IMR-90 (cell line): ENCODE measurements around the gene ATOH8. TPM values are rescaled to one million over a fixed set of nuclear protein-coding genes. Genes with fewer than 3 reads are reported as not detected.
A peak's percentile ranks its signal among the peaks of the same experiment; 100 is the strongest.

ENCODE experiments used
- ATAC-seq: fragments of 200-7000 bp; cut with Tn5 transposase; 2 replicates; pipeline ENCODE4 v1.9.1; 2020; ENCODE audit warnings: low read depth, mild to moderate bottlenecking, moderate library complexity
- BruUV-seq: library from RNA; stranded (reverse); fragments of 400-500 nt; replicated peaks from 2 replicates; lab custom pipeline; 2021; lab: Mats Ljungman, UMichigan
- CTCF ChIA-PET: fragments of 300-600 bp; formaldehyde crosslinking; extraction: SDS; loops from one replicate; lab custom pipeline; 2021; ENCODE audit warnings: antibody characterized with exemption; lab: Yijun Ruan, JAX
- POLR2A ChIA-PET: fragments of 300-600 bp; sonication (Branson Sonifier 250); formaldehyde crosslinking; loops from one replicate; lab custom pipeline; 2022; ENCODE audit warnings: antibody characterized with exemption; ENCODE audit not compliant: unreplicated experiment; lab: Charles Lee
- DNase-seq: peaks from one replicate; pipeline ENCODE4 v3.0.0; 2013
- H2AFZ ChIP-seq: replicated peaks from 2 replicates; pipeline ENCODE3; 2013; ENCODE audit warnings: low read length, mild to moderate bottlenecking; ENCODE audit not compliant: poor library complexity
- H2AK5ac ChIP-seq: 2 replicates; pipeline ENCODE4 v1.6.1; 2013; ENCODE audit warnings: low read depth, low read length, inconsistent platforms
- H2AK9ac ChIP-seq: replicated peaks from 2 replicates; pipeline ENCODE3; 2013; ENCODE audit warnings: mild to moderate bottlenecking, low read depth, low read length, moderate library complexity; ENCODE audit not compliant: poor library complexity
- H2BK120ac ChIP-seq: 2 replicates; pipeline ENCODE4 v1.6.1; 2013; ENCODE audit warnings: low read depth, low read length, inconsistent platforms
- H2BK15ac ChIP-seq: 3 replicates; pipeline ENCODE4 v1.6.1; 2013; ENCODE audit warnings: low read depth, low read length, inconsistent platforms
- H2BK20ac ChIP-seq: 2 replicates; pipeline ENCODE4 v1.6.1; 2013; ENCODE audit warnings: low read depth, mild to moderate bottlenecking, inconsistent platforms, low read length, moderate library complexity
- H2BK5ac ChIP-seq: 2 replicates; pipeline ENCODE4 v1.6.1; 2013; ENCODE audit warnings: mild to moderate bottlenecking, low read depth, low read length, inconsistent platforms; ENCODE audit not compliant: poor library complexity, severe bottlenecking
- H3K14ac ChIP-seq: replicated peaks from 2 replicates; pipeline ENCODE4 v1.6.1; 2013; ENCODE audit warnings: low read depth, low read length, inconsistent platforms
- H3K18ac ChIP-seq: 2 replicates; pipeline ENCODE4 v1.6.1; 2013; ENCODE audit warnings: low read depth, low read length, control low read depth
- H3K23ac ChIP-seq: 2 replicates; pipeline ENCODE4 v1.6.1; 2013; ENCODE audit warnings: low read depth, low read length, inconsistent platforms
- H3K27ac ChIP-seq: 2 replicates; pipeline ENCODE4 v1.5.1; 2013; ENCODE audit warnings: mild to moderate bottlenecking, control low read depth, low read length; ENCODE audit not compliant: insufficient read depth
- H3K27me3 ChIP-seq: 2 replicates; pipeline ENCODE4 v1.6.1; 2013; ENCODE audit warnings: low read length; ENCODE audit not compliant: control insufficient read depth, insufficient read depth
- H3K36me3 ChIP-seq: 2 replicates; pipeline ENCODE4 v1.6.1; 2013; ENCODE audit warnings: low read length, mixed read lengths; ENCODE audit not compliant: control insufficient read depth, insufficient read depth
- H3K4ac ChIP-seq: 2 replicates; pipeline ENCODE4 v1.6.1; 2013; ENCODE audit warnings: low read depth, low read length, inconsistent platforms
- H3K4me1 ChIP-seq: 2 replicates; pipeline ENCODE4 v1.6.1; 2013; ENCODE audit warnings: low read length, mixed read lengths; ENCODE audit not compliant: control insufficient read depth, insufficient read depth
- H3K4me2 ChIP-seq: 2 replicates; pipeline ENCODE4 v1.6.1; 2013; ENCODE audit warnings: low read depth, mild to moderate bottlenecking, control low read depth, low read length, moderate library complexity
- H3K4me3 ChIP-seq: 2 replicates; pipeline ENCODE4 v1.5.1; 2013; ENCODE audit warnings: low read depth, mild to moderate bottlenecking, control low read depth, low read length, moderate library complexity; ENCODE audit not compliant: insufficient read depth
- H3K56ac ChIP-seq: 2 replicates; pipeline ENCODE4 v1.6.1; 2013; ENCODE audit warnings: low read length, inconsistent platforms; ENCODE audit not compliant: insufficient read depth; ENCODE audit errors: extremely low read depth
- H3K79me1 ChIP-seq, 2 experiments: 2 replicates each; pipeline ENCODE4 v1.6.1; 2013; ENCODE audit warnings: low read length in 2 of 2, inconsistent platforms in 1 of 2, low read depth in 1 of 2
- H3K9ac ChIP-seq: 2 replicates; pipeline ENCODE4 v1.6.1; 2013; ENCODE audit warnings: low read depth, low read length, control low read depth
- H3K9me1 ChIP-seq: 2 replicates; pipeline ENCODE4 v1.6.1; 2013; ENCODE audit warnings: low read length, inconsistent platforms; ENCODE audit not compliant: insufficient read depth
- H3K9me3 ChIP-seq: 2 replicates; pipeline ENCODE4 v1.6.1; 2013; ENCODE audit warnings: low read length; ENCODE audit not compliant: control insufficient read depth, insufficient read depth
- H4K20me1 ChIP-seq: 2 replicates; pipeline ENCODE4 v1.6.1; 2013; ENCODE audit warnings: low read length, inconsistent platforms; ENCODE audit not compliant: insufficient read depth
- H4K5ac ChIP-seq: 2 replicates; pipeline ENCODE4 v1.6.1; 2013; ENCODE audit warnings: mild to moderate bottlenecking, low read depth, low read length, control low read depth
- H4K8ac ChIP-seq, 2 experiments: 2 replicates each; pipeline ENCODE4 v1.6.1; 2013; ENCODE audit warnings: low read depth in 2 of 2, low read length in 2 of 2, control low read depth in 1 of 2, inconsistent platforms in 1 of 2
- H4K91ac ChIP-seq: 2 replicates; pipeline ENCODE4 v1.6.1; 2013; ENCODE audit warnings: low read depth, low read length, inconsistent platforms; ENCODE audit not compliant: insufficient read depth
- BHLHE40 ChIP-seq: fragments of 150-350 bp; IDR thresholded peaks from 2 replicates; pipeline ENCODE4 v1.6.1; 2016; ENCODE audit warnings: mild to moderate bottlenecking, low read depth, low read length
- CEBPB ChIP-seq: IDR thresholded peaks from 2 replicates; pipeline ENCODE4 v1.6.1; 2012; ENCODE audit warnings: low read depth, low read length, improper control_type of control experiment
- CHD1 ChIP-seq: IDR thresholded peaks from 2 replicates; pipeline ENCODE4 v1.6.1; 2012; ENCODE audit warnings: low read depth, low read length, improper control_type of control experiment
- MAFK ChIP-seq: IDR thresholded peaks from 2 replicates; pipeline ENCODE4 v1.6.1; 2012; ENCODE audit warnings: low read depth, low read length, improper control_type of control experiment
- MAZ ChIP-seq: IDR thresholded peaks from 2 replicates; pipeline ENCODE4 v1.6.1; 2012; ENCODE audit warnings: low read depth, mild to moderate bottlenecking, low read length, improper control_type of control experiment, moderate library complexity, borderline replicate concordance
- MXI1 ChIP-seq: IDR thresholded peaks from 2 replicates; pipeline ENCODE4 v1.6.1; 2012; ENCODE audit warnings: low read depth, mild to moderate bottlenecking, low read length, moderate library complexity, borderline replicate concordance
- NFE2L2 ChIP-seq: fragments of 150-350 bp; IDR thresholded peaks from 2 replicates; pipeline ENCODE4 v1.6.1; 2016; ENCODE audit warnings: low read depth, mild to moderate bottlenecking, low read length
- POLR2A ChIP-seq: IDR thresholded peaks from 2 replicates; pipeline ENCODE4 v1.6.1; 2012; ENCODE audit warnings: mild to moderate bottlenecking, low read depth, low read length
- SMC3 ChIP-seq: fragments of 150-350 bp; IDR thresholded peaks from 2 replicates; pipeline ENCODE4 v1.6.1; 2016; ENCODE audit warnings: low read depth, mild to moderate bottlenecking, antibody characterized with exemption, low read length, moderate library complexity
- USF2 ChIP-seq: fragments of 150-350 bp; IDR thresholded peaks from 2 replicates; pipeline ENCODE4 v1.6.1; 2017; ENCODE audit warnings: mild to moderate bottlenecking, antibody characterized with exemption, low read length, low read depth
- WGBS, 2 experiments: methylation state at CpG; one replicate each; pipeline versions ENCODE4 v1.1.5 to v1.1.7; 2013; ENCODE audit warnings: missing lambda C conversion rate in 2 of 2; ENCODE audit not compliant: insufficient read length in 1 of 2; ENCODE audit errors: extremely low coverage in 2 of 2; 5-methylcytosine and 5-hydroxymethylcytosine counted together
- dilution Hi-C: fragments of 300-500 bp; cut with HindIII; formaldehyde crosslinking; loops from one replicate; pipeline ENCODE4 v1.14.3; 2018; ENCODE audit warnings: low sequenced_read_pairs; ENCODE audit not compliant: unreplicated experiment
- in situ Hi-C: fragments of 300-500 bp; cut with MboI; formaldehyde crosslinking; loops from 3 replicates; pipeline ENCODE4 v1.14.3; 2019; ENCODE audit warnings: low sequenced_read_pairs, inconsistent platforms, mixed read lengths
- intact Hi-C: fragments of 100-400 bp; cut with micrococcal nuclease; formaldehyde crosslinking; loops from 2 replicates; pipeline ENCODE4 v1.10.0; 2022
- polyA plus RNA-seq, 3 experiments: library from polyadenylated mRNA; depleted of rRNA; stranded (reverse); fragments of >200 nt; gene quantifications; 2 replicates each; pipeline ENCODE4 v1.2.3, GENCODE V29; 2012; ENCODE audit warnings: low replicate concordance in 1 of 3
- total RNA-seq: library from RNA; depleted of rRNA; stranded (reverse); fragments of >200 nt; gene quantifications from 2 replicates; pipeline ENCODE4 v1.2.3, GENCODE V29; 2012
- TF ChIP-seq, protein P1 (sequence below): fragments of 150-350 bp; IDR thresholded peaks from 2 replicates; pipeline ENCODE4 v1.6.1; 2016; ENCODE audit warnings: low read depth, mild to moderate bottlenecking, low read length, moderate library complexity, borderline replicate concordance
- TF ChIP-seq, protein P2 (sequence below): conservative IDR thresholded peaks from 2 replicates; pipeline ENCODE4 v1.5.1; 2012; ENCODE audit warnings: mild to moderate bottlenecking, low read depth, low read length, improper control_type of control experiment

The ATOH8 gene
- total and polyA plus RNA-seq, 2 of the 4 experiments (the other 2 are of a cell fraction), result 7.9 to 9.0 TPM

- H4K8ac ChIP-seq, result peak overlapping the region; percentile 16 to 52; a peak in 3 of 4 replicates
- no peak overlapping the region for H3K4me3 ChIP-seq
- peak overlapping the region; percentile 68 for H2AK9ac ChIP-seq
- peak overlapping the region; percentile 37; the same call in 1 of the 2 replicates for H2BK20ac ChIP-seq
- ChIA-PET POLR2A (no interaction called here), CTCF (interaction anchor here (1.1 kb wide), 1 partner anchor 76 kb away, joined by 4 read pairs; no protein-coding TSS in a partner anchor)
- peak overlapping the region; percentile 60; the same call in 1 of the 2 replicates for H2BK120ac ChIP-seq
- 17% methylated on average over 1 of the region's 4 CpGs; no CpG with 5 or more reads in 1 of the 2 experiments for WGBS, 2 experiments
- no peak overlapping the region for H4K5ac ChIP-seq
- H3K14ac ChIP-seq, result no peak overlapping the region
- peaks cover 20% of the 10 kb centered on the region for H3K4me1 ChIP-seq
- BruUV-seq, result no TSS peak
- dilution Hi-C loops, result no loop called here
- H3K4me2 ChIP-seq, result no peak overlapping the region
- intact Hi-C loops, result no loop called here
- H3K9ac ChIP-seq, result no peak overlapping the region
- no peaks in the 10 kb centered on the region for H3K36me3 ChIP-seq
- H2AFZ ChIP-seq, result peak overlapping the region; percentile 9
- peaks cover 10% of the 10 kb centered on the region for H3K9me1 ChIP-seq
- ATAC-seq (peak; percentile 53), DNase-seq (peak; percentile 87)
- H2AK5ac ChIP-seq, result peak overlapping the region; percentile 10; the same call in 1 of the 2 replicates
- H3K9me3 ChIP-seq, result no peaks in the 10 kb centered on the region
- peaks cover 8% of the 10 kb centered on the region for H4K20me1 ChIP-seq
- peak overlapping the region; percentile 34; the same call in 1 of the 2 replicates for H3K27ac ChIP-seq
- H3K27me3 ChIP-seq, result no peaks in the 10 kb centered on the region
- in situ Hi-C loops, result loop anchor here (5.0 kb wide), 1 partner anchor 75 kb away; no protein-coding TSS in a partner anchor
- no peak overlapping the region; the same call in 1 of the 2 replicates for H3K18ac ChIP-seq
- H2BK5ac ChIP-seq, result no peak overlapping the region
- H3K56ac ChIP-seq, result no peak overlapping the region
- peak overlapping the region; percentile 70; the same call in 1 of the 3 replicates for H2BK15ac ChIP-seq
- TF ChIP-seq MXI1, result no peak
- TF ChIP-seq, protein P1, sequence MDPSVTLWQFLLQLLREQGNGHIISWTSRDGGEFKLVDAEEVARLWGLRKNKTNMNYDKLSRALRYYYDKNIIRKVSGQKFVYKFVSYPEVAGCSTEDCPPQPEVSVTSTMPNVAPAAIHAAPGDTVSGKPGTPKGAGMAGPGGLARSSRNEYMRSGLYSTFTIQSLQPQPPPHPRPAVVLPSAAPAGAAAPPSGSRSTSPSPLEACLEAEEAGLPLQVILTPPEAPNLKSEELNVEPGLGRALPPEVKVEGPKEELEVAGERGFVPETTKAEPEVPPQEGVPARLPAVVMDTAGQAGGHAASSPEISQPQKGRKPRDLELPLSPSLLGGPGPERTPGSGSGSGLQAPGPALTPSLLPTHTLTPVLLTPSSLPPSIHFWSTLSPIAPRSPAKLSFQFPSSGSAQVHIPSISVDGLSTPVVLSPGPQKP, result no peak
- TF ChIP-seq NFE2L2, result peak; percentile 59; the same call in 1 of the 2 replicates
- TF ChIP-seq MAFK, result peak; percentile 92
- TF ChIP-seq CEBPB, result no peak
- peak; percentile 97 for TF ChIP-seq USF2
- TF ChIP-seq BHLHE40, result no peak
- TF ChIP-seq, protein P2, sequence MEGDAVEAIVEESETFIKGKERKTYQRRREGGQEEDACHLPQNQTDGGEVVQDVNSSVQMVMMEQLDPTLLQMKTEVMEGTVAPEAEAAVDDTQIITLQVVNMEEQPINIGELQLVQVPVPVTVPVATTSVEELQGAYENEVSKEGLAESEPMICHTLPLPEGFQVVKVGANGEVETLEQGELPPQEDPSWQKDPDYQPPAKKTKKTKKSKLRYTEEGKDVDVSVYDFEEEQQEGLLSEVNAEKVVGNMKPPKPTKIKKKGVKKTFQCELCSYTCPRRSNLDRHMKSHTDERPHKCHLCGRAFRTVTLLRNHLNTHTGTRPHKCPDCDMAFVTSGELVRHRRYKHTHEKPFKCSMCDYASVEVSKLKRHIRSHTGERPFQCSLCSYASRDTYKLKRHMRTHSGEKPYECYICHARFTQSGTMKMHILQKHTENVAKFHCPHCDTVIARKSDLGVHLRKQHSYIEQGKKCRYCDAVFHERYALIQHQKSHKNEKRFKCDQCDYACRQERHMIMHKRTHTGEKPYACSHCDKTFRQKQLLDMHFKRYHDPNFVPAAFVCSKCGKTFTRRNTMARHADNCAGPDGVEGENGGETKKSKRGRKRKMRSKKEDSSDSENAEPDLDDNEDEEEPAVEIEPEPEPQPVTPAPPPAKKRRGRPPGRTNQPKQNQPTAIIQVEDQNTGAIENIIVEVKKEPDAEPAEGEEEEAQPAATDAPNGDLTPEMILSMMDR, result no peak
- TF ChIP-seq POLR2A, result no peak
- no peak for TF ChIP-seq CHD1
- TF ChIP-seq MAZ, result no peak
- no peak for TF ChIP-seq SMC3
- H3K79me1 ChIP-seq, result no peaks in the 10 kb centered on the region
- no peak overlapping the region for H3K23ac ChIP-seq
- peak overlapping the region; percentile 2; the same call in 1 of the 2 replicates for H4K91ac ChIP-seq
- H3K4ac ChIP-seq, result 0 out of 2 replicates have a peak overlapping the region, but pooled peaks have one; percentile 5
Observed at GRCh38 chr2:85737481-85737880, 16.3 kb upstream of the ATOH8 start.
